SK-N-SH (cell line): ENCODE results near the gene RBM4B.

Experiments used
- CTCF ChIP-seq: fragments of 200-600 bp; sonication (generic); IDR thresholded peaks from 2 replicates; pipeline ENCODE4 v1.6.1; 2017; ENCODE audit warnings: antibody characterized with exemption, mild to moderate bottlenecking, moderate library complexity
- EZH2phosphoT487 ChIP-seq: fragments of 200-600 bp; sonication (generic); IDR thresholded peaks from 2 replicates; pipeline ENCODE4 v1.6.1; 2017; ENCODE audit warnings: low read depth, mixed run types, mild to moderate bottlenecking, antibody characterized with exemption, moderate library complexity, borderline replicate concordance
- POLR2AphosphoS5 ChIP-seq: IDR thresholded peaks from 2 replicates; pipeline ENCODE4 v1.6.1; 2012; ENCODE audit warnings: low read depth, low read length

GRCh38 chr11:66632952-66633351 lies 44.7 kb downstream of the RBM4B start:
- TF ChIP-seq POLR2AphosphoS5, result no peak
- no peak for TF ChIP-seq CTCF
- TF ChIP-seq EZH2phosphoT487, result no peak
